WTC11 (cell line): Measurements from ENCODE around the gene RNF103. TPM values are rescaled to one million over a fixed set of nuclear protein-coding genes. Genes with fewer than 3 reads are reported as not detected.

Source experiments
- ATAC-seq: fragments of 200-7000 bp; cut with Tn5 transposase; 2 replicates; pipeline ENCODE4 v1.10.0; 2021; ENCODE audit warnings: mild to moderate bottlenecking, moderate library complexity
- CTCF ChIA-PET: fragments of 300-600 bp; sonication (Branson Sonifier 250); formaldehyde crosslinking; loops from one replicate; lab custom pipeline; 2021; ENCODE audit warnings: antibody characterized with exemption; lab: Charles Lee
- POLR2A ChIA-PET: fragments of 350-600 bp; sonication (Branson Sonifier 250); formaldehyde crosslinking; loops from one replicate; lab custom pipeline; 2021; ENCODE audit warnings: antibody characterized with exemption; lab: Charles Lee
- DNase-seq: peaks from one replicate; pipeline ENCODE4 v3.0.0; 2021; ENCODE audit warnings: low spot score
- H3K27ac Mint-ChIP-seq: 2 replicates; pipeline ENCODE4 v1.8.0; 2021; ENCODE audit warnings: mixed read lengths
- H3K27me3 Mint-ChIP-seq: 2 replicates; pipeline ENCODE4 v1.8.0; 2021; ENCODE audit warnings: low read depth, mild to moderate bottlenecking, moderate library complexity, mixed read lengths
- H3K36me3 Mint-ChIP-seq: 2 replicates; pipeline ENCODE4 v1.8.0; 2021; ENCODE audit warnings: mixed read lengths
- H3K4me1 Mint-ChIP-seq: 2 replicates; pipeline ENCODE4 v1.8.0; 2022; ENCODE audit warnings: mixed read lengths
- H3K4me3 Mint-ChIP-seq: 2 replicates; pipeline ENCODE4 v1.8.0; 2021; ENCODE audit warnings: mild to moderate bottlenecking, moderate library complexity, mixed read lengths
- H3K9me3 Mint-ChIP-seq: 2 replicates; pipeline ENCODE4 v1.8.0; 2021; ENCODE audit warnings: mixed read lengths
- ATF2 ChIP-seq: sonication (generic); formaldehyde crosslinking; IDR thresholded peaks from 2 replicates; pipeline ENCODE4 v1.8.1; 2022; ENCODE audit warnings: low read depth, missing genetic modification reagents, borderline replicate concordance
- ATF3 ChIP-seq: sonication (generic); formaldehyde crosslinking; conservative IDR thresholded peaks from 2 replicates; pipeline ENCODE4 v1.8.1; 2022; ENCODE audit warnings: mild to moderate bottlenecking, missing genetic modification reagents
- CBFB ChIP-seq: sonication (generic); formaldehyde crosslinking; IDR thresholded peaks from 2 replicates; pipeline ENCODE4 v1.8.1; 2022; ENCODE audit warnings: mild to moderate bottlenecking, low read depth, missing genetic modification reagents
- CDX4 ChIP-seq: fragments of 250-450 bp; sonication (Bioruptor Pico); IDR thresholded peaks from 2 replicates; pipeline ENCODE4 v1.9.0; 2021; ENCODE audit warnings: moderate library complexity, mild to moderate bottlenecking, inconsistent platforms, borderline replicate concordance
- CREB1 ChIP-seq: sonication (generic); formaldehyde crosslinking; IDR thresholded peaks from 2 replicates; pipeline ENCODE4 v1.8.0; 2023; ENCODE audit warnings: mild to moderate bottlenecking, missing genetic modification reagents
- E2F4 ChIP-seq: sonication (generic); formaldehyde crosslinking; IDR thresholded peaks from 2 replicates; pipeline ENCODE4 v1.8.1; 2022; ENCODE audit warnings: low read depth, mild to moderate bottlenecking, moderate library complexity, missing genetic modification reagents, borderline replicate concordance
- E2F5 ChIP-seq: sonication (generic); formaldehyde crosslinking; IDR thresholded peaks from 2 replicates; pipeline ENCODE4 v1.8.1; 2022; ENCODE audit warnings: mild to moderate bottlenecking, moderate library complexity, missing genetic modification reagents
- ERG ChIP-seq: fragments of 250-450 bp; sonication (Bioruptor Pico); IDR thresholded peaks from 2 replicates; pipeline ENCODE4 v1.8.0; 2021; ENCODE audit warnings: mild to moderate bottlenecking
- ETV6 ChIP-seq: sonication (generic); formaldehyde crosslinking; IDR thresholded peaks from 2 replicates; pipeline ENCODE4 v1.8.1; 2022; ENCODE audit warnings: mild to moderate bottlenecking, missing genetic modification reagents
- JAZF1 ChIP-seq: fragments of 250-450 bp; sonication (Bioruptor Pico); IDR thresholded peaks from 2 replicates; pipeline ENCODE4 v1.9.0; 2021; ENCODE audit warnings: moderate library complexity, mild to moderate bottlenecking, inconsistent platforms
- MXD4 ChIP-seq: fragments of 250-450 bp; sonication (Bioruptor Pico); IDR thresholded peaks from 2 replicates; pipeline ENCODE4 v1.8.0; 2021; ENCODE audit warnings: mild to moderate bottlenecking, moderate library complexity, borderline replicate concordance
- NR3C1 ChIP-seq: sonication (generic); formaldehyde crosslinking; conservative IDR thresholded peaks from 2 replicates; pipeline ENCODE4 v1.8.1; 2023; ENCODE audit warnings: low read depth, mild to moderate bottlenecking, missing genetic modification reagents
- OVOL2 ChIP-seq: fragments of 250-450 bp; sonication (Bioruptor Pico); IDR thresholded peaks from 2 replicates; pipeline ENCODE4 v1.9.0; 2021; ENCODE audit warnings: mild to moderate bottlenecking, borderline replicate concordance
- PRRX2 ChIP-seq: fragments of 250-450 bp; sonication (Bioruptor Pico); IDR thresholded peaks from 2 replicates; pipeline ENCODE4 v1.8.0; 2021; ENCODE audit warnings: mild to moderate bottlenecking
- RELA ChIP-seq: sonication (generic); formaldehyde crosslinking; IDR thresholded peaks from 2 replicates; pipeline ENCODE4 v1.8.1; 2022; ENCODE audit warnings: missing genetic modification reagents, mild to moderate bottlenecking, borderline replicate concordance
- RORB ChIP-seq: fragments of 250-450 bp; sonication (Bioruptor Pico); IDR thresholded peaks from 2 replicates; pipeline ENCODE4 v1.9.0; 2021; ENCODE audit warnings: mild to moderate bottlenecking
- TEAD1 ChIP-seq: sonication (generic); formaldehyde crosslinking; IDR thresholded peaks from 2 replicates; pipeline ENCODE4 v1.8.0; 2022; ENCODE audit warnings: mild to moderate bottlenecking, missing genetic modification reagents
- TP53 ChIP-seq: sonication (generic); formaldehyde crosslinking; IDR thresholded peaks from 2 replicates; pipeline ENCODE4 v1.8.1; 2023; ENCODE audit warnings: mild to moderate bottlenecking, missing genetic modification reagents
- ZBTB21 ChIP-seq: sonication (generic); formaldehyde crosslinking; IDR thresholded peaks from 2 replicates; pipeline ENCODE4 v1.8.1; 2023; ENCODE audit warnings: mild to moderate bottlenecking, missing genetic modification reagents, borderline replicate concordance
- ZMAT4 ChIP-seq: fragments of 250-450 bp; sonication (Bioruptor Pico); IDR thresholded peaks from 2 replicates; pipeline ENCODE4 v1.9.0; 2021; ENCODE audit warnings: mild to moderate bottlenecking
- ZNF138 ChIP-seq: sonication (generic); formaldehyde crosslinking; conservative IDR thresholded peaks from 2 replicates; pipeline ENCODE4 v1.8.1; 2022; ENCODE audit warnings: mild to moderate bottlenecking, moderate library complexity, missing genetic modification reagents
- ZNF416 ChIP-seq: fragments of 250-450 bp; sonication (Bioruptor Pico); IDR thresholded peaks from 2 replicates; pipeline ENCODE4 v1.9.0; 2021; ENCODE audit warnings: mild to moderate bottlenecking, inconsistent platforms
- ZNF425 ChIP-seq: fragments of 250-450 bp; sonication (Bioruptor Pico); conservative IDR thresholded peaks from 2 replicates; pipeline ENCODE4 v1.9.0; 2021; ENCODE audit warnings: mild to moderate bottlenecking
- total RNA-seq: library from RNA; stranded (reverse); gene quantifications from 3 replicates; pipeline ENCODE4 v1.2.3, GENCODE V29; 2021

Gene RNF103
- total RNA-seq, 1 experiment from 2014 or later, result 6.8 TPM

- Mint-ChIP-seq H3K36me3 (peaks cover 5% of the 10 kb centered on the region; the same call in 1 of the 2 replicates), H3K27me3 (no peaks in the 10 kb centered on the region; the same call in 1 of the 2 replicates), H3K4me3 (no peak overlapping the region), H3K9me3 (peaks cover 29% of the 10 kb centered on the region), H3K27ac (no peak overlapping the region), H3K4me1 (peaks cover 10% of the 10 kb centered on the region)
- no peak for DNase-seq
- ChIA-PET POLR2A (no interaction called here), CTCF (no interaction called here)
- no peak for TF ChIP-seq RORB
- no peak for TF ChIP-seq ATF2 (CRISPR knock-in tag)
- no peak for TF ChIP-seq CDX4 (CRISPR knock-in tag)
- no peak for TF ChIP-seq MXD4
- TF ChIP-seq RELA (CRISPR knock-in tag), result no peak
- TF ChIP-seq CREB1 (CRISPR knock-in tag), result no peak
- no peak for TF ChIP-seq ZBTB21
- no peak for TF ChIP-seq CBFB (CRISPR knock-in tag)
- TF ChIP-seq PRRX2 (CRISPR knock-in tag), result no peak
- no peak for TF ChIP-seq JAZF1 (CRISPR knock-in tag)
- TF ChIP-seq TEAD1 (CRISPR knock-in tag), result no peak
- TF ChIP-seq TP53 (CRISPR knock-in tag), result no peak
- TF ChIP-seq ERG, result no peak
- TF ChIP-seq ZNF138, result no peak
- TF ChIP-seq E2F4, result no peak
- no peak for TF ChIP-seq ZNF425 (CRISPR knock-in tag)
- TF ChIP-seq NR3C1 (CRISPR knock-in tag), result no peak
- no peak for TF ChIP-seq OVOL2 (CRISPR knock-in tag)
- TF ChIP-seq ATF3 (CRISPR knock-in tag), result no peak
- ATAC-seq, result no peak
Measured at GRCh38 chr2:86636842-86637241, 13.2 kb upstream of the RNF103 start.

- H3K4me3 Mint-ChIP-seq, result no peak overlapping the region
- no peak for ATAC-seq
- H3K27me3 Mint-ChIP-seq, result no peaks in the 10 kb centered on the region
- no peak overlapping the region for H3K27ac Mint-ChIP-seq
- peaks cover 16% of the 10 kb centered on the region for H3K4me1 Mint-ChIP-seq
- H3K9me3 Mint-ChIP-seq, result peaks cover 10% of the 10 kb centered on the region
- DNase-seq, result no peak
- ChIA-PET CTCF (no interaction called here), POLR2A (no interaction called here)
- TF ChIP-seq ETV6 (CRISPR knock-in tag) (no peak), ZMAT4 (no peak), CDX4 (CRISPR knock-in tag) (no peak), ZNF416 (CRISPR knock-in tag) (no peak), OVOL2 (CRISPR knock-in tag) (no peak), E2F5 (CRISPR knock-in tag) (no peak)
- H3K36me3 Mint-ChIP-seq, result no peaks in the 10 kb centered on the region
Measured at GRCh38 chr2:86634352-86634751, 10.7 kb upstream of the RNF103 start.
